Nephron (organoid): ENCODE data around the gene C1orf216.

Experiments used
- H3K27ac Mint-ChIP-seq, 3 experiments: 2 replicates each; pipeline ENCODE4 v1.8.0; 2020; ENCODE audit warnings: mixed read lengths in 3 of 3, mild to moderate bottlenecking in 2 of 3, moderate library complexity in 1 of 3
- H3K27me3 Mint-ChIP-seq: 2 replicates; pipeline ENCODE4 v1.8.0; 2021; ENCODE audit warnings: low read depth, mild to moderate bottlenecking, moderate library complexity, mixed read lengths
- H3K36me3 Mint-ChIP-seq: 2 replicates; pipeline ENCODE4 v1.8.0; 2020; ENCODE audit warnings: low read depth, mixed read lengths
- H3K4me1 Mint-ChIP-seq: 2 replicates; pipeline ENCODE4 v1.8.0; 2020; ENCODE audit warnings: mixed read lengths
- H3K4me3 Mint-ChIP-seq, 3 experiments: 2 replicates each; pipeline ENCODE4 v1.8.0; 2020; ENCODE audit warnings: mild to moderate bottlenecking in 3 of 3, mixed read lengths in 3 of 3, moderate library complexity in 2 of 3
- H3K9me3 Mint-ChIP-seq: 2 replicates; pipeline ENCODE4 v1.8.0; 2020; ENCODE audit warnings: mixed read lengths
- CTCF ChIP-seq, 3 experiments: fragments of 200-600 bp; sonication (generic); IDR thresholded peaks; one replicate each; pipeline ENCODE4 v1.5.0; 2021; ENCODE audit warnings: antibody characterized with exemption in 3 of 3; ENCODE audit not compliant: unreplicated experiment in 3 of 3

The C1orf216 gene

GRCh38 chr1:35666216-35666615 lies 52.5 kb downstream of the C1orf216 start:
- Mint-ChIP-seq H3K4me3 (no peak overlapping the region), H3K36me3 (no peaks in the 10 kb centered on the region), H3K27ac (no peak overlapping the region), H3K27me3 (peaks cover 31% of the 10 kb centered on the region), H3K9me3 (no peaks in the 10 kb centered on the region), H3K4me1 (no peaks in the 10 kb centered on the region)
- no peak for TF ChIP-seq CTCF (IDR thresholded peaks at IDR 0.05; ENCODE audit: unreplicated experiment in 3 of 3)
